HEK293T (cell line): ENCODE measurements around the gene SPATA2.

ENCODE experiments used
- CTCF ChIA-PET: fragments of 350-600 bp; formaldehyde crosslinking; extraction: SDS; loops from one replicate; lab custom pipeline; 2021; ENCODE audit warnings: antibody characterized with exemption, inconsistent platforms; lab: Yijun Ruan, JAX
- POLR2A ChIA-PET: fragments of 350-600 bp; formaldehyde crosslinking; extraction: SDS; loops from one replicate; lab custom pipeline; 2020; ENCODE audit warnings: antibody characterized with exemption, inconsistent platforms; lab: Yijun Ruan, JAX
- DNase-seq: peaks from one replicate; pipeline ENCODE4 v3.0.0; 2012; ENCODE audit warnings: mixed read lengths; ENCODE audit errors: extremely low spot score
- ARNT ChIP-seq: fragments of 450-650 bp; IDR thresholded peaks from 2 replicates; pipeline ENCODE4 v1.6.1; 2017; ENCODE audit warnings: mild to moderate bottlenecking
- BHLHE40 ChIP-seq: fragments of 450-650 bp; IDR thresholded peaks from 2 replicates; pipeline ENCODE4 v1.6.1; 2016; ENCODE audit warnings: mild to moderate bottlenecking, moderate library complexity, borderline replicate concordance
- CTBP1 ChIP-seq: fragments of 450-650 bp; IDR thresholded peaks from 2 replicates; pipeline ENCODE4 v1.6.1; 2016; ENCODE audit warnings: borderline replicate concordance
- ELF4 ChIP-seq: fragments of 450-650 bp; IDR thresholded peaks from 2 replicates; pipeline ENCODE4 v1.6.1; 2017; ENCODE audit warnings: antibody characterized with exemption
- FOXA1 ChIP-seq: fragments of 450-650 bp; IDR thresholded peaks from 2 replicates; pipeline ENCODE4 v1.6.1; 2016; ENCODE audit warnings: mild to moderate bottlenecking
- FOXK2 ChIP-seq: fragments of 450-650 bp; IDR thresholded peaks from 2 replicates; pipeline ENCODE4 v1.6.1; 2016; ENCODE audit warnings: mild to moderate bottlenecking
- FOXM1 ChIP-seq: fragments of 450-650 bp; IDR thresholded peaks from 2 replicates; pipeline ENCODE4 v1.6.1; 2017; ENCODE audit warnings: mild to moderate bottlenecking, borderline replicate concordance
- HDGF ChIP-seq: fragments of 450-650 bp; IDR thresholded peaks from 2 replicates; pipeline ENCODE4 v1.6.1; 2017; ENCODE audit warnings: antibody characterized with exemption, borderline replicate concordance
- L3MBTL2 ChIP-seq: fragments of 450-650 bp; conservative IDR thresholded peaks from 2 replicates; pipeline ENCODE4 v1.6.1; 2016; ENCODE audit warnings: mild to moderate bottlenecking
- LEF1 ChIP-seq: fragments of 450-650 bp; IDR thresholded peaks from 2 replicates; pipeline ENCODE4 v1.6.1; 2017; ENCODE audit warnings: mild to moderate bottlenecking, borderline replicate concordance
- NFRKB ChIP-seq: fragments of 450-650 bp; IDR thresholded peaks from 2 replicates; pipeline ENCODE4 v1.6.1; 2016; ENCODE audit warnings: mild to moderate bottlenecking, moderate library complexity
- PKNOX1 ChIP-seq: fragments of 450-650 bp; IDR thresholded peaks from 2 replicates; pipeline ENCODE4 v1.6.1; 2016
- SP1 ChIP-seq: fragments of 450-650 bp; IDR thresholded peaks from 2 replicates; pipeline ENCODE4 v1.6.1; 2017
- SUZ12 ChIP-seq: fragments of 450-650 bp; IDR thresholded peaks from 2 replicates; pipeline ENCODE4 v1.6.1; 2016; ENCODE audit warnings: mild to moderate bottlenecking
- TARDBP ChIP-seq: fragments of 450-650 bp; IDR thresholded peaks from 2 replicates; pipeline ENCODE4 v1.6.1; 2016
- ZNF384 ChIP-seq: fragments of 450-650 bp; IDR thresholded peaks from 2 replicates; pipeline ENCODE4 v1.6.1; 2016

The SPATA2 gene

GRCh38 chr20:49914310-49915117 is 815 bp downstream of the SPATA2 start:
- TF ChIP-seq LEF1, result no peak
- TF ChIP-seq HDGF, result no peak
- TF ChIP-seq FOXK2, result no peak
- DNase-seq, result no peak
- POLR2A ChIA-PET, result interaction anchor here (0.9 to 1.0 kb wide), 2 partner anchors 9 to 21 kb away, joined by 3 read pairs; partner anchors contain the start of gene RNF114
- CTCF ChIA-PET, result no interaction called here

- no peak for DNase-seq
- ChIA-PET CTCF (interaction anchor here (0.6 kb wide), 2 partner anchors 268 to 465 kb away, joined by 3 read pairs; no protein-coding TSS in a partner anchor), POLR2A (interaction anchor here (0.9 to 1.1 kb wide), 3 partner anchors 8 to 24 kb away, joined by 3 to 4 read pairs (median 3); partner anchors contain the start of gene RNF114)
- TF ChIP-seq HDGF (no peak), PKNOX1 (no peak), LEF1 (no peak), ZNF384 (no peak)
These were observed 1.8 kb downstream of the SPATA2 start for GRCh38 chr20:49913399-49914047.

- no peak for DNase-seq
- no peak for TF ChIP-seq FOXA1
- no peak for TF ChIP-seq TARDBP
- no peak for TF ChIP-seq CTBP1
- no peak for TF ChIP-seq ZNF384
- TF ChIP-seq ELF4, result no peak
- no peak for TF ChIP-seq L3MBTL2
- TF ChIP-seq SP1, result no peak
- no peak for TF ChIP-seq HDGF
- TF ChIP-seq ARNT, result no peak
- CTCF ChIA-PET, result interaction anchor here (0.5 to 1.3 kb wide), 8 partner anchors 11 to 734 kb away, joined by 3 to 4 read pairs (median 3); no protein-coding TSS in a partner anchor
- POLR2A ChIA-PET, result interaction anchor here (1.4 kb wide), 1 partner anchor 11 kb away, joined by 3 read pairs; no protein-coding TSS in a partner anchor
These were observed 5.0 kb downstream of the SPATA2 start for GRCh38 chr20:49910340-49910706.

GRCh38 chr20:49909499-49910339 is 5.6 kb downstream of the SPATA2 start:
- ChIA-PET POLR2A (interaction anchor here (1.4 kb wide), 1 partner anchor 10 kb away, joined by 3 read pairs; no protein-coding TSS in a partner anchor), CTCF (interaction anchor here (0.5 to 1.3 kb wide), 8 partner anchors 10 to 735 kb away, joined by 3 to 4 read pairs (median 3); no protein-coding TSS in a partner anchor)
- DNase-seq, result peak; percentile 75
- TF ChIP-seq PKNOX1, result peak; percentile 79
- no peak for TF ChIP-seq L3MBTL2

GRCh38 chr20:49908258-49908565 is 7.1 kb downstream of the SPATA2 start:
- TF ChIP-seq FOXA1 (no peak), TARDBP (no peak), CTBP1 (no peak), BHLHE40 (no peak), SP1 (no peak), L3MBTL2 (no peak), ELF4 (no peak), FOXK2 (no peak), HDGF (no peak), ZNF384 (no peak), PKNOX1 (no peak), LEF1 (no peak), ARNT (no peak), SUZ12 (no peak), NFRKB (no peak), FOXM1 (no peak)
- ChIA-PET POLR2A (no interaction called here), CTCF (interaction anchor here (1.0 kb wide), 1 partner anchor 324 kb away, joined by 3 read pairs; no protein-coding TSS in a partner anchor)
- no peak for DNase-seq
